Adrenal gland (tissue), 12 donors: ENCODE results near the gene ARHGAP12. TPM values are rescaled to one million over a fixed set of nuclear protein-coding genes. Genes with fewer than 3 reads are reported as not detected.

ENCODE experiments used
- DNase-seq, 7 donors: peaks; one replicate each; pipeline ENCODE4 v3.0.0-alpha.2; 2019 to 2020
- H3K27ac ChIP-seq, 5 donors: fragments of 200-600 bp; sonication (generic) in 4 of 5; 1 replicate in 3 of 5; 2 replicates in 2 of 5; pipeline versions ENCODE4 v1.5.1 to v1.8.0; 2016 to 2020; ENCODE audit warnings: mild to moderate bottlenecking in 1 of 5
- H3K27me3 ChIP-seq: fragments of 200-600 bp; 2 replicates; pipeline ENCODE4 v1.8.0; 2021
- H3K36me3 ChIP-seq, 2 donors: fragments of 200-600 bp; replicated peaks in 1 of 2; 1 replicate in 1 of 2; 2 replicates in 1 of 2; pipeline versions ENCODE4 v1.5.1 to v1.8.0; 2018 to 2022
- H3K4me1 ChIP-seq, 2 donors: fragments of 200-600 bp; replicated peaks in 1 of 2; 1 replicate in 1 of 2; 2 replicates in 1 of 2; pipeline versions ENCODE4 v1.5.1 to v1.8.0; 2018 to 2021
- H3K4me3 ChIP-seq, 4 donors: fragments of 200-600 bp; sonication (generic) in 3 of 4; one replicate each; pipeline ENCODE4 v1.5.1; 2016 to 2018
- H3K9me3 ChIP-seq, 3 donors: fragments of 200-600 bp; sonication (generic) in 1 of 3; replicated peaks in 1 of 3; 1 replicate in 2 of 3; 2 replicates in 1 of 3; pipeline versions ENCODE4 v1.5.1 to v1.8.0; 2016 to 2021
- CTCF ChIP-seq, 6 experiments: fragments of 450-650 bp in 4 of 6; fragments of 200-600 bp in 2 of 6; sonication (generic) in 1 of 6; IDR thresholded peaks; 1 replicate in 5 of 6; 2 replicates in 1 of 6; pipeline versions ENCODE4 v1.5.1 to v1.8.0; 2016 to 2021; ENCODE audit warnings: antibody characterized with exemption in 6 of 6, mild to moderate bottlenecking in 2 of 6, moderate library complexity in 1 of 6
- POLR2A ChIP-seq, 2 donors: fragments of 450-650 bp; IDR thresholded peaks; one replicate each; pipeline ENCODE4 v1.6.1; 2017; ENCODE audit warnings: antibody characterized with exemption in 2 of 2, mild to moderate bottlenecking in 2 of 2, moderate library complexity in 1 of 2
- WGBS, 4 donors: extraction: QIAGEN DNeasy Blood & Tissue Kit in 2 of 4; methylation state at CpG; one replicate each; pipeline versions ENCODE4 v1.1.5 to v1.1.7; 2013 to 2017; 5-methylcytosine and 5-hydroxymethylcytosine counted together
- intact Hi-C, 2 donors: fragments of 100-400 bp; cut with DNase I; formaldehyde crosslinking; loops; one replicate each; pipeline versions ENCODE4 v1.14.1 to v1.15.0; 2022 to 2023
- polyA plus RNA-seq, 3 donors: library from polyadenylated mRNA; stranded (reverse); fragments of 200-250 nt in 2 of 3; fragments of 350-450 nt in 1 of 3; fragmentation: Illumina TruSeq in 1 of 3; extraction: RNeasy Lipid Tissue Mini Kit (QIAGEN cat#74804) in 1 of 3; gene quantifications; one replicate each; pipeline ENCODE4 v1.2.3, GENCODE V29; 2013 to 2014
- total RNA-seq, 9 donors: library from RNA; depleted of rRNA in 4 of 9; stranded (reverse); fragments of >200 nt in 4 of 9; fragments of 120-200 nt in 1 of 9; fragmentation: NEBNext Ultra II Directional in 1 of 9; extraction: Animal tissue kit (Norgen Biotek cat#: 25700) in 1 of 9; gene quantifications; one replicate each; pipeline versions ENCODE4 v1.1.0 to v1.2.4, GENCODE V29; 2013 to 2023
- donor health status: healthy with polysubstance abuse.
- donor health status: Bipolar disorder and iron deficiency.
- donor health status: DM: yes; HTN: yes; CAD: no.
- donor health status: DM: no; HTN: no; CAD: no.
- donor health status: DM: no; HTN: no; CAD: no.
- donor health status: DM: yes; HTN: yes; CAD: no.

Gene ARHGAP12
- total and polyA plus RNA-seq, 12 donors = 26.7 to 88.6 (median 38.1) TPM

GRCh38 chr10:31822616-31823318 lies 105.9 kb downstream of the ARHGAP12 start:
- 80 to 88% (median 86%) methylated on average over 8 of the region's 8 CpGs for WGBS, 4 donors
- Histone ChIP-seq H3K4me3 (no peak overlapping the region), H3K4me1 (no peaks in the 10 kb centered on the region), H3K27me3 (no peaks in the 10 kb centered on the region), H3K27ac (no peak overlapping the region), H3K36me3 (no peaks in the 10 kb centered on the region), H3K9me3 (no peaks in the 10 kb centered on the region)
- TF ChIP-seq CTCF (IDR thresholded peaks at IDR 0.05) (no peak), POLR2A (IDR thresholded peaks at IDR 0.05) (no peak)
- DNase-seq = no peak
- intact Hi-C loops = no loop called here

GRCh38 chr10:31822150-31822549 lies 106.5 kb downstream of the ARHGAP12 start:
- TF ChIP-seq POLR2A (IDR thresholded peaks at IDR 0.05) (no peak), CTCF (IDR thresholded peaks at IDR 0.05) (no peak)
- Histone ChIP-seq H3K36me3 (no peaks in the 10 kb centered on the region), H3K4me1 (no peaks in the 10 kb centered on the region), H3K27me3 (no peaks in the 10 kb centered on the region), H3K4me3 (no peak overlapping the region), H3K27ac (no peak overlapping the region), H3K9me3 (no peaks in the 10 kb centered on the region)
- WGBS, 4 donors = 91 to 93% (median 91%) methylated on average over 4 of the region's 4 CpGs
- DNase-seq = no peak
- intact Hi-C loops = no loop called here

- H3K36me3 ChIP-seq = no peaks in the 10 kb centered on the region
- TF ChIP-seq POLR2A (IDR thresholded peaks at IDR 0.05) = no peak
- no peak for TF ChIP-seq CTCF (IDR thresholded peaks at IDR 0.05)
- no peak for DNase-seq
- no peak overlapping the region for H3K27ac ChIP-seq
- H3K9me3 ChIP-seq = no peaks in the 10 kb centered on the region
- no peaks in the 10 kb centered on the region for H3K27me3 ChIP-seq
- 92 to 95% (median 93%) methylated on average over 3 of the region's 3 CpGs for WGBS, 4 donors
- H3K4me3 ChIP-seq = no peak overlapping the region
- H3K4me1 ChIP-seq = no peaks in the 10 kb centered on the region
- intact Hi-C loops = no loop called here
Observed at GRCh38 chr10:31820778-31821369, 107.8 kb downstream of the ARHGAP12 start.

GRCh38 chr10:31820096-31820495 lies 108.5 kb downstream of the ARHGAP12 start:
- H3K9me3 ChIP-seq = no peaks in the 10 kb centered on the region
- no peaks in the 10 kb centered on the region for H3K36me3 ChIP-seq
- no peak for DNase-seq
- H3K27ac ChIP-seq = no peak overlapping the region
- no peak overlapping the region for H3K4me3 ChIP-seq
- H3K27me3 ChIP-seq = no peaks in the 10 kb centered on the region
- no peaks in the 10 kb centered on the region for H3K4me1 ChIP-seq
- intact Hi-C loops = no loop called here
- TF ChIP-seq POLR2A (IDR thresholded peaks at IDR 0.05) = no peak
- TF ChIP-seq CTCF (IDR thresholded peaks at IDR 0.05) = no peak
